AG10803 (cell line): ENCODE measurements around the gene SLC12A8.

ENCODE experiments used
- DNase-seq: peaks from one replicate; pipeline ENCODE4 v3.0.0; 2010; ENCODE audit warnings: low read depth
- H3K4me3 ChIP-seq: 2 replicates; pipeline ENCODE4 v1.5.1; 2011; ENCODE audit warnings: mild to moderate bottlenecking, low read length, control low read depth
- TF ChIP-seq, protein P1 (sequence below): conservative IDR thresholded peaks from 2 replicates; pipeline ENCODE4 v1.5.1; 2011; ENCODE audit warnings: mild to moderate bottlenecking, low read length, control low read depth, inconsistent platforms

SLC12A8 gene

DNA sequence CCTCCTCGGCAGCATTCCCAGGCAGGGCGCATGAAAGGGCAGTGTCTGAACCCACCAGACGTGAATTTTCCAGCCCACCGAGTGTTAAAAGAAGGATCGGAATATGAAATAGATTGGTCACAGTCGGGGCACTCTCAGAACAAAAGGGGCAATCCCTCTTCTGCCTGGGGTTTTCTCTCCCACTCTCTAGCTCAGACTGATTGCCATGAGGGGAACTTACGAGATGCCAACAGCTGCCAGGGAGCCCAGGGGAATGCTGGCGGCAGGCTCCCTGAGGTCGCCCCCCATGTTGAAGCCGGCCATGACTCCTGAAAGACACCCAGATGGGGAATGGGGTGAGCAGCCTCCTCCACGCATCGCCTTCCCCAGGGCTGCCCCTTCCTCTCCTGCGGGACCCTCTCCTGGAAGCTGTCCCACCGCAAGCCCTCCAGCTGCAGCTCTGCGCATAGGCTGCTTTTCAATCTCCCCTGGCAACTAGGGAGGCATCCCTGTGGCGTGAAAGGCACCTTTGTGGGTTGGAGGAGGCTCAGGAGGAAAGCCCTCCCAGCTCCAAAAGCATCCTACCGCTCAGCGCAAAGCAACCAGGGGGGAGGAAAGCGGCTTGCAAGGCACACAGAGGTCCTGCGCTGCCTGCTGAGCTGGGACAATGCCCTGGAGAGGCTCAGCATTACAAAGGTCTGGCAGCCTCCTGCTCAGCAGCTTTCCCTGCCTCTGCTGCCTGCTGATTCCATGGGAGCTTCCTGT lies 92.0 kb downstream of the SLC12A8 start:
- peak; percentile 54 for DNase-seq
- TF ChIP-seq, protein P1, sequence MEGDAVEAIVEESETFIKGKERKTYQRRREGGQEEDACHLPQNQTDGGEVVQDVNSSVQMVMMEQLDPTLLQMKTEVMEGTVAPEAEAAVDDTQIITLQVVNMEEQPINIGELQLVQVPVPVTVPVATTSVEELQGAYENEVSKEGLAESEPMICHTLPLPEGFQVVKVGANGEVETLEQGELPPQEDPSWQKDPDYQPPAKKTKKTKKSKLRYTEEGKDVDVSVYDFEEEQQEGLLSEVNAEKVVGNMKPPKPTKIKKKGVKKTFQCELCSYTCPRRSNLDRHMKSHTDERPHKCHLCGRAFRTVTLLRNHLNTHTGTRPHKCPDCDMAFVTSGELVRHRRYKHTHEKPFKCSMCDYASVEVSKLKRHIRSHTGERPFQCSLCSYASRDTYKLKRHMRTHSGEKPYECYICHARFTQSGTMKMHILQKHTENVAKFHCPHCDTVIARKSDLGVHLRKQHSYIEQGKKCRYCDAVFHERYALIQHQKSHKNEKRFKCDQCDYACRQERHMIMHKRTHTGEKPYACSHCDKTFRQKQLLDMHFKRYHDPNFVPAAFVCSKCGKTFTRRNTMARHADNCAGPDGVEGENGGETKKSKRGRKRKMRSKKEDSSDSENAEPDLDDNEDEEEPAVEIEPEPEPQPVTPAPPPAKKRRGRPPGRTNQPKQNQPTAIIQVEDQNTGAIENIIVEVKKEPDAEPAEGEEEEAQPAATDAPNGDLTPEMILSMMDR = no peak
- peak overlapping the region; percentile 24 for H3K4me3 ChIP-seq

DNA sequence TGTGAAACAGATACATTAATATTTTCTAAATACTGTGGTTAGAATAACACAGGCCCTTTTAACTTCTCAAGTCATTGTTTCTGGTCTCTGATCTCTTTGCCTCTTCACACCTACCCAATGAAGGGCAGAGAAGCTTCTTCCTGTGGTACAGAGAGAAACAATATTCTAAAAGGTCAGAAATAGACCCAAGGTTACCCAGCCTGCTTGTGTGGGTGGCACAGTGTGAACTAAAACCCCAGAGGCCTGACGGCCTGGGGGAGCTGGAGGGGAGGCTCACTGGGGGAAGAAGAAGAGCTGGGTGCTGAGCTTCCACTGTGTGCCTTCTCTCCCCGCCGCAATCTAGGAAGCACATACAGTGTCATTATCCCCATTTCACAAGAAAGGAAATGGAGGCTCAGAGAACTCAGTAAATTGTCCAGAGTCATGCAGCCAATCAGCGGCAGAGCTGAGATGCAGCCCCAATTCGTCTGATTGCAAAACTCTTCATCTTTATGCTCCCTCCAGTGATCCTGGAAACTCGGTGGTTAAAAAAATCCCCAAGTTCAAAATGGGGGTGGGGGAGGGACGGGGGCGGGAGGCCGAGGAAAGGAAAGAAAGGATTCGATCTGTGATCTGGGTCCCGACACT lies 92.7 kb downstream of the SLC12A8 start:
- TF ChIP-seq, protein P1 = no peak
- DNase-seq = no peak
- H3K4me3 ChIP-seq = peak overlapping the region; percentile 24

DNA sequence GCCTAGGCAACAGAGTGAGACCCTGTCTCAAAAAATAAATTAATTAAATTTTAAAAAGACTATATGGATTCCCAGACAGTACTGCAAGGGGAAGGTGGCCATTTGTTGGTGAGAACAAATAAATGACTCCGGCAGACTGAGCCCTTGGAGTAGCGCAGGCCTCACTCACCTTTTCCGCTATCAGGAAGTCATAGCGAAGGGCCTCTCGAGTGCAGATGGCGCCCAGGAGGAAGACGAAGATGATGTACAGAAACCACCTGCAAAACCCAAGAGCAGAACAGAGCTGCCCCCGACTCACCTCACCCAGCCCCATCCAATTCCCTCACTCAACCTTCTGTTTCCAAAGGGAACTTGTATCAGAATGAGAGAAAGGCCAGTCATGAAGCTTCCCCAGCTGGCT lies 93.9 kb downstream of the SLC12A8 start:
- DNase-seq = no peak
- TF ChIP-seq, protein P1 = no peak

DNA sequence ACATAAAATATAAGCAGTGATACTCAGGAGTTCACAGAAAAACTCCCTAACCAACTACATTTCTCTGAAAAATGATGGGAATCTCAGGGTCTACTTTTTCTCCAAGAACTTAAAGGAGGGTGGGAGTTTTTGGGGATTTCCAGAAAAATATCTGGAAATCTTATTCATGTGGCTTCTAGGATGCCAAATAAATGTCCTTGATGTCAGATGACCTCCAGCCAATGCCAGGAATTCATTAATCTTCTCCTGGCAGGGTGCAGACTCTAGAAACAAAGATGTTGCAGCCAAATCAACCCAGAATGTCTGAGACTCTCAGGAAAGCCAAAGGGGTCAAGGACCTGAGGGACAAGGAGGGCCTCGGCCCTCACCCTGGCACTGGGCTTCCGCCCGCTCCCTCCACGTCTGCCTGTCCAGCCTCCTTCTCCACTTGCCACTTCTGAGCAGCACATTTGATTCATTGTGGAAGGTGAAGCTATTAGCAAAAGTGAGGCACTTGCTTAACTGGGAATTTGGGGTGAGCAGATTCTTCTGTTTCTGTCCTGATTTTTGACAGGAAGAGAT lies 94.8 kb downstream of the SLC12A8 start:
- H3K4me3 ChIP-seq = no peak overlapping the region
- TF ChIP-seq, protein P1 = no peak
- no peak for DNase-seq

More for the DNA sequence above, 93.9 kb downstream of the SLC12A8 start:
- H3K4me3 ChIP-seq = no peak overlapping the region

DNA sequence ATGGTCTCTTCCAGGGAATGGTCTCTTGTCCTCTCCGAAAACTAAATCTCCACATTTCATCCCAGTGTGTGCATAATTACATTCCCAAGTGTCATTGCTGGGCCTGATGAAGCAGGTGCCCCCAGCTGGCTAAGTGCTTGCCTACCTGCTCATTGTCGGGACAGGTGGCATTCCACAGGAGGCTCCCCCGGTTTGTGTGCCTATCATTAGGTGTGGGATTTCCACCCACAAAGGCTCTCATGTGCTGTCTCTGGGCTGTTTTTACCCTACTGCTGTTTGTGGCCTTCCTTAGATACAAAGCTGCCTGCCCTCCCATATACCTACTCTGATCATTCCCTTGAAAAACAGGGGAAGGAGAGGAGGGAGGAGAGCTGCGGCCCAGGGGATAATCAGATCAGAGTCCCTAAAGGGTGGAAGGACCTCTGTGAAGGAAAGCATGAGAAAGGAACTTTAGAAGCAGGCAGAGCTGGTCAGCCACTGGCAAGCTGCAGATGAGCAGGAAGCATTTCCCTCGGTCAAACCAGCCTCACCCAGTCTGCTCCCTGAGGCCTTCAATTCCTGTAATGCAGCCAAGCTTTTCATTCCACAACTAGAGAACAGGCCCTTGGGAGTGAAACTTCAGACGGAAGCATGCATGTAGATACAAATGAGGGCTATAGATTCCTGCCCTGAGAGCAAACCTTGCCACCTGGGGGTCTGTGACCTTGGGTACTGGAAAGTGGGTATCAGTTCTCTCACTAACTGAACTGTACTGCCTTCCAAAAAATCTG lies 96.1 kb downstream of the SLC12A8 start:
- TF ChIP-seq, protein P1 = no peak
- DNase-seq = peak; percentile 91
- no peak overlapping the region for H3K4me3 ChIP-seq

DNA sequence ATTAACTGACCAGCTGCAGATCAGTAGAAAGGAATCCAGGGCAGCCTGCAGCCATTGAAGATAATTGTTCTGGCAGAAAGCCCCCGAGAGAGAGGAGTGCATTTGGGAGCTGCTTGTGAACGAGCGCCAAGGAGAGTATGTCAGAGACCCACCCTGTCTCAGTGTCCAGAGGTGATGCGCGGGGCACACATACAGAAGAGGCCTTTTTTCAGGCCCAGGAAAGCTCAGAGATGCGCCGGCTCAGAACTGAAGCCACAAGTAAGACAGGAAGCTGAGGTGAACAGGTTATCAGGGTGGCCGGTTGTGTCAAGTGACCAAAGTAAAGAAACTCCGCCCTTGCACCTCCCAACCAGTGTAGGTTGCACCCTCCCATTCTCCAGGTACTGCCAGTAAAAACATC lies 96.9 kb downstream of the SLC12A8 start:
- no peak overlapping the region for H3K4me3 ChIP-seq
- DNase-seq = peak; percentile 77
- TF ChIP-seq, protein P1 = no peak
